Osteoblast (primary cell): ENCODE measurements around the gene DYRK1A. TPM values are rescaled to one million over a fixed set of nuclear protein-coding genes. Genes with fewer than 3 reads are reported as not detected.
A peak's percentile ranks its signal among the peaks of the same experiment; 100 is the strongest.

Experiments
- DNase-seq: peaks from one replicate; pipeline ENCODE4 v3.0.0; 2011; ENCODE audit warnings: low spot score, mixed read lengths; ENCODE audit not compliant: insufficient read length; ENCODE audit errors: missing footprints
- H2AFZ ChIP-seq: 2 replicates; pipeline ENCODE4 v1.6.0; 2011; ENCODE audit warnings: mild to moderate bottlenecking, low read length
- H3K27ac ChIP-seq: 2 replicates; pipeline ENCODE4 v1.5.1; 2011; ENCODE audit warnings: mild to moderate bottlenecking, low read depth, low read length, moderate library complexity
- H3K27me3 ChIP-seq: 2 replicates; pipeline ENCODE4 v1.6.0; 2012; ENCODE audit warnings: mild to moderate bottlenecking, control low read depth, inconsistent platforms, low read length, moderate library complexity; ENCODE audit not compliant: insufficient read depth
- H3K36me3 ChIP-seq: 2 replicates; pipeline ENCODE4 v1.5.1; 2011; ENCODE audit warnings: mild to moderate bottlenecking, low read length, control low read depth, moderate library complexity; ENCODE audit not compliant: insufficient read depth
- H3K4me1 ChIP-seq: 2 replicates; pipeline ENCODE4 v1.5.1; 2011; ENCODE audit warnings: mild to moderate bottlenecking, low read length, control low read depth, moderate library complexity; ENCODE audit not compliant: insufficient read depth
- H3K4me2 ChIP-seq: 2 replicates; pipeline ENCODE4 v1.6.0; 2011; ENCODE audit warnings: mild to moderate bottlenecking, low read length; ENCODE audit not compliant: insufficient read depth
- H3K4me3 ChIP-seq: fragments of 200-600 bp; sonication (generic); 3 replicates; pipeline ENCODE4 v1.5.1; 2012; ENCODE audit warnings: mild to moderate bottlenecking, low read length, inconsistent platforms; ENCODE audit not compliant: insufficient read depth
- H3K79me2 ChIP-seq: 2 replicates; pipeline ENCODE4 v1.6.0; 2012; ENCODE audit warnings: mild to moderate bottlenecking, low read length, control low read depth, inconsistent platforms; ENCODE audit not compliant: insufficient read depth
- H3K9me3 ChIP-seq: 2 replicates; pipeline ENCODE4 v1.5.1; 2011; ENCODE audit warnings: low read depth, low read length, control low read depth
- H4K20me1 ChIP-seq: 2 replicates; pipeline ENCODE4 v1.6.0; 2012; ENCODE audit warnings: mild to moderate bottlenecking, low read length, control low read depth; ENCODE audit not compliant: insufficient read depth
- total RNA-seq: library from RNA; depleted of rRNA; stranded (reverse); fragments of >200 nt; gene quantifications from 2 replicates; pipeline ENCODE4 v1.2.3, GENCODE V29; 2012
- TF ChIP-seq, protein P1 (sequence below): IDR thresholded peaks from 2 replicates; pipeline ENCODE4 v1.5.1; 2011; ENCODE audit warnings: mild to moderate bottlenecking, low read depth, low read length, moderate library complexity; ENCODE audit errors: extremely low read depth

DYRK1A gene
- total RNA-seq, 1 donor: 99.2 TPM

DNA sequence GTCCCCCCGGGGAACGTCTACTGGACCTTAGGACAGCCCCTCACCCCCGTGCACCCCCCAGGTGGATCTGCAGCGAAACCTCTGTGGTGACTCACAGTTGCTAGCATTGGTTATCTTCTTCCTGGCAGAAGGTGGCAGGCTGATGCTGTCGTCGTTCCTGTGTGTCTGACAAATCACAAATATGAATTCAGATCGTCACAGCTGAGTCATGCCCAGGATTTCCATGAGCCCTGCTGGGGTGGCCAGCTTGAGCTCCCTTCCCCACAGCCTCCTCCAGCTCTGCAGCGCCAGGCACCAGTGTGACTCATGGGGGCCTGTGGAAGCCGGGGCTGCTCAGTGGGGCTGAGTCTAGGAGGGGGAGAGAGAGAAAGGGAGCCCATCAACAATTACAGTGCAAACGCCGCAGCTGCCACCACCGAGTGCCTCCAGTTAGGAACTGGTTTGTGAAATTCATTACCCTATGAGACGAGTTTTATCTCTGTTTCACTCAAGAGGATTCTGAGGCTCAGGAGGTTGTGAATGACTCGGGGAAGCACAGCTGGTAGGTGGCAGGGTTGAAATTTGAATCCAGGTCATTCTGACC lies 197.9 kb downstream of the DYRK1A start:
- H3K4me3 ChIP-seq: peak overlapping the region; percentile 85
- H3K9me3 ChIP-seq: no peaks in the 10 kb centered on the region
- H3K4me2 ChIP-seq: peak overlapping the region; percentile 99
- peak; percentile 95 for DNase-seq
- no peaks in the 10 kb centered on the region for H4K20me1 ChIP-seq
- peak overlapping the region; percentile 99 for H3K27ac ChIP-seq
- peak overlapping the region; percentile 99 for H2AFZ ChIP-seq
- no peaks in the 10 kb centered on the region for H3K36me3 ChIP-seq
- no peaks in the 10 kb centered on the region for H3K79me2 ChIP-seq
- no peaks in the 10 kb centered on the region for H3K27me3 ChIP-seq
- peaks cover 19% of the 10 kb centered on the region for H3K4me1 ChIP-seq
- TF ChIP-seq, protein P1, sequence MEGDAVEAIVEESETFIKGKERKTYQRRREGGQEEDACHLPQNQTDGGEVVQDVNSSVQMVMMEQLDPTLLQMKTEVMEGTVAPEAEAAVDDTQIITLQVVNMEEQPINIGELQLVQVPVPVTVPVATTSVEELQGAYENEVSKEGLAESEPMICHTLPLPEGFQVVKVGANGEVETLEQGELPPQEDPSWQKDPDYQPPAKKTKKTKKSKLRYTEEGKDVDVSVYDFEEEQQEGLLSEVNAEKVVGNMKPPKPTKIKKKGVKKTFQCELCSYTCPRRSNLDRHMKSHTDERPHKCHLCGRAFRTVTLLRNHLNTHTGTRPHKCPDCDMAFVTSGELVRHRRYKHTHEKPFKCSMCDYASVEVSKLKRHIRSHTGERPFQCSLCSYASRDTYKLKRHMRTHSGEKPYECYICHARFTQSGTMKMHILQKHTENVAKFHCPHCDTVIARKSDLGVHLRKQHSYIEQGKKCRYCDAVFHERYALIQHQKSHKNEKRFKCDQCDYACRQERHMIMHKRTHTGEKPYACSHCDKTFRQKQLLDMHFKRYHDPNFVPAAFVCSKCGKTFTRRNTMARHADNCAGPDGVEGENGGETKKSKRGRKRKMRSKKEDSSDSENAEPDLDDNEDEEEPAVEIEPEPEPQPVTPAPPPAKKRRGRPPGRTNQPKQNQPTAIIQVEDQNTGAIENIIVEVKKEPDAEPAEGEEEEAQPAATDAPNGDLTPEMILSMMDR: peak; percentile 11

DNA sequence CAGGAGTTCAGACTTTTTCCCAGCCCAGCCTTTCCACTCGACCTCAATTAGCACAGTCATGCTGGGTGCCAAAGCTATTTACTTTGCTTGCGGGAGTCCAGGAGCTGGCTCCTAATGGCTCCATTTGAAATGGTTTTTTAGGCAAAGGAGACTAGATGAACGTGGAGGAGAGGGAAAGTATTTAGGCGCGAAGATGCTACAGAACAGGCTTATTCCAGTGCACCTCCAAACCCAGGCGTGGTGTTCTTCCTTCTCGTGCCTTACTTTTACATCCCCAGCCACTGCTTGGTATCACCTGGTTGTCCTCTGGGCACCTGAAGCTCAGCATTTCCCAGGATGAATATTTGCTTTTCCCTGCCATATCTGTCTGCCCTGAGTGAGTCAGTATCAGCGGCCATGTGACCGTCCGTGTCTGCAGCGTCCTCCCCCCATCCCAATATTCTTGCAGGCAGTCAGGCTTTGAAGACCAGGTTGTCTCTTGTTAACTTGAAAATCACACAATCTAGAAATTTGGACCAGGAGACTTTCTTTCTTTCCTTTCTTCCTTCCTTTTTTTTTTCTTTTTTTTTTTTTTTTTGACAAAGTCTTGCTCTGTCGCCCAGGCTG lies 198.5 kb downstream of the DYRK1A start:
- Histone ChIP-seq H2AFZ (peak overlapping the region; percentile 99), H3K79me2 (no peaks in the 10 kb centered on the region), H3K4me1 (peaks cover 19% of the 10 kb centered on the region), H4K20me1 (no peaks in the 10 kb centered on the region), H3K4me3 (peak overlapping the region; percentile 85), H3K9me3 (no peaks in the 10 kb centered on the region), H3K27me3 (peaks cover 3% of the 10 kb centered on the region), H3K4me2 (peak overlapping the region; percentile 99), H3K27ac (peak overlapping the region; percentile 99), H3K36me3 (no peaks in the 10 kb centered on the region)
- TF ChIP-seq, protein P1: no peak
- no peak for DNase-seq

DNA sequence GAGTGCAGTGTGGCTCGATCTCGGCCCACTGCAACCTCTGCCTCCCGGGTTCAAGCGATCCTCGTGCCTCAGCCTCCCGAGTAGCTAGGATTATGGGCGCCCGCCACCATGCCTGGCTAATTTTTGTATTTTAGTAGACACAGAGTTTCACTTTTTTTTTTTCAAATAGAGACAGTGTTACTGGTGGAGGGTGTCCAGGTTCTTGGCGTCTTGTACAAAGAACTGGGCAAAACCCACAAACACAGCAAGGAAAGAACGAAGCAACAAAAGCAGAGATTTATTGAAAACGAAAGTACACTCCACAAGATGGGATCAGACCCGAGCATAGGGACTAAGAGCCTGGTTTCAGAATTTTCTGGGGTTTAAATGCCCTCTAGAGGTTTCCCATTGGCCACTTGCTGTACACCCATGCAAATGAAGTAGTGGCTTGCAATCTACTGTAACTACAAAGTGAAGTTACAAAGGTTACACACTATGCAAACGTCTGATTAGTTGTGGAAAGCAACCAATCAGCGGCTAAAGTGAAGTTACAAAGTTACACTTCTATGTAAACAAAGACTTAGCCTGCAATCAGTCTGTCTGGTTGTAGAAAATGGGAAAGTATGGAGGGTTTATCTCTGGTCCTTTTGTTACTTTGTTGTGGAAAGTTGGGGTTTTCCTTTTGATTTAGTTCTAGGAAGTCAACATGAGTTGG lies 199.1 kb downstream of the DYRK1A start:
- Histone ChIP-seq H3K36me3 (no peaks in the 10 kb centered on the region), H3K27me3 (peaks cover 6% of the 10 kb centered on the region), H3K4me3 (peak overlapping the region; percentile 59), H3K27ac (peak overlapping the region; percentile 99), H3K79me2 (no peaks in the 10 kb centered on the region), H2AFZ (peak overlapping the region; percentile 36), H3K4me2 (peak overlapping the region; percentile 99), H3K9me3 (no peaks in the 10 kb centered on the region), H4K20me1 (no peaks in the 10 kb centered on the region), H3K4me1 (peaks cover 19% of the 10 kb centered on the region)
- no peak for DNase-seq
- TF ChIP-seq, protein P1: peak; percentile 12
